PC-9 (cell line): ENCODE results near the gene BRIX1. TPM values are rescaled to one million over a fixed set of nuclear protein-coding genes. Genes with fewer than 3 reads are reported as not detected.

Experiments
- BruUV-seq: library from RNA; stranded (reverse); fragments of 400-500 nt; replicated peaks from 2 replicates; lab custom pipeline; 2021; lab: Mats Ljungman, UMichigan
- CTCF ChIA-PET: fragments of 300-600 bp; sonication (Branson Sonifier 250); formaldehyde crosslinking; loops from one replicate; lab custom pipeline; 2022; ENCODE audit warnings: antibody characterized with exemption; lab: Charles Lee
- POLR2A ChIA-PET: fragments of 300-600 bp; sonication (Branson Sonifier 250); formaldehyde crosslinking; loops from one replicate; lab custom pipeline; 2022; ENCODE audit warnings: antibody characterized with exemption; ENCODE audit not compliant: unreplicated experiment; lab: Charles Lee
- DNase-seq, 2 experiments: peaks; one replicate each; pipeline versions ENCODE4 v3.0.0 to v3.0.0-alpha.2; 2015 to 2022; ENCODE audit warnings: mixed read lengths in 1 of 2
- H2AFZ ChIP-seq: fragments of 200-600 bp; sonication (generic); 2 replicates; pipeline ENCODE4 v1.8.1; 2017; ENCODE audit warnings: antibody characterized with exemption
- H3F3A ChIP-seq: fragments of 200-600 bp; sonication (generic); 2 replicates; pipeline ENCODE4 v1.8.1; 2017; ENCODE audit warnings: antibody characterized with exemption, mild to moderate bottlenecking, low read depth; ENCODE audit not compliant: insufficient read depth
- H3K27ac ChIP-seq: fragments of 200-600 bp; sonication (generic); 2 replicates; pipeline ENCODE4 v1.6.1; 2016; ENCODE audit warnings: mixed run types
- H3K27me3 ChIP-seq: fragments of 200-600 bp; sonication (generic); 2 replicates; pipeline ENCODE4 v1.6.1; 2016; ENCODE audit warnings: low read depth, mixed run types; ENCODE audit not compliant: insufficient read depth
- H3K36me3 ChIP-seq: fragments of 200-600 bp; sonication (generic); 2 replicates; pipeline ENCODE4 v1.6.1; 2016; ENCODE audit warnings: low read depth, mixed run types
- H3K4me1 ChIP-seq: fragments of 200-600 bp; sonication (generic); replicated peaks from 2 replicates; pipeline ENCODE4 v1.6.1; 2016; ENCODE audit warnings: mixed run types; ENCODE audit not compliant: insufficient read depth
- H3K4me2 ChIP-seq: fragments of 200-600 bp; sonication (generic); 2 replicates; pipeline ENCODE4 v1.6.1; 2017; ENCODE audit warnings: mixed run types
- H3K4me3 ChIP-seq: fragments of 200-600 bp; sonication (generic); 2 replicates; pipeline ENCODE4 v1.6.1; 2016; ENCODE audit warnings: mixed run types
- H3K79me2 ChIP-seq: fragments of 200-600 bp; sonication (generic); 2 replicates; pipeline ENCODE4 v1.6.1; 2017; ENCODE audit warnings: low read depth, mixed run types
- H3K9me2 ChIP-seq: fragments of 200-600 bp; sonication (generic); 2 replicates; pipeline ENCODE4 v1.8.1; 2017; ENCODE audit warnings: mild to moderate bottlenecking; ENCODE audit not compliant: insufficient read depth
- H3K9me3 ChIP-seq: fragments of 200-600 bp; sonication (generic); 2 replicates; pipeline ENCODE4 v1.8.1; 2016; ENCODE audit warnings: low read depth; ENCODE audit not compliant: insufficient read depth
- H4K20me1 ChIP-seq: fragments of 200-600 bp; sonication (generic); 2 replicates; pipeline ENCODE4 v1.8.1; 2017; ENCODE audit not compliant: insufficient read depth
- CTCF ChIP-seq: fragments of 200-600 bp; sonication (generic); conservative IDR thresholded peaks from 2 replicates; pipeline ENCODE4 v1.6.1; 2017; ENCODE audit warnings: mixed run types, antibody characterized with exemption, mild to moderate bottlenecking, moderate library complexity
- EZH2 ChIP-seq: fragments of 200-600 bp; sonication (generic); IDR thresholded peaks from 2 replicates; pipeline ENCODE4 v1.8.0; 2017; ENCODE audit warnings: antibody characterized with exemption, low read depth
- intact Hi-C: fragments of 100-400 bp; cut with micrococcal nuclease; formaldehyde crosslinking; loops from one replicate; pipeline ENCODE4 v1.10.0; 2022; ENCODE audit not compliant: unreplicated experiment
- total RNA-seq: library from RNA; stranded (reverse); gene quantifications from 2 replicates; pipeline ENCODE4 v1.2.3, GENCODE V29; 2021

Gene BRIX1
- total RNA-seq, 1 experiment from 2014 or later, result 73.4 TPM

GRCh38 chr5:34886392-34887119 is 29.0 kb upstream of the BRIX1 start:
- Histone ChIP-seq H3K4me3 (no peak overlapping the region), H2AFZ (no peak overlapping the region), H3K27ac (no peak overlapping the region), H3K9me2 (no peaks in the 10 kb centered on the region; the same call in 1 of the 2 replicates), H3K9me3 (no peaks in the 10 kb centered on the region), H3K36me3 (no peaks in the 10 kb centered on the region), H3K4me1 (no peaks in the 10 kb centered on the region), H3F3A (no peaks in the 10 kb centered on the region), H3K4me2 (no peak overlapping the region), H4K20me1 (no peaks in the 10 kb centered on the region), H3K27me3 (no peaks in the 10 kb centered on the region), H3K79me2 (no peaks in the 10 kb centered on the region)
- TF ChIP-seq EZH2, result no peak
- TF ChIP-seq CTCF, result no peak
- POLR2A ChIA-PET, result interaction anchor here (0.6 to 0.7 kb wide), 2 partner anchors 42 to 169 kb away, joined by 16 to 27 read pairs; no protein-coding TSS in a partner anchor
- BruUV-seq, result no TSS peak
- CTCF ChIA-PET, result interaction anchor here (0.6 kb wide), 1 partner anchor 9 kb away, joined by 16 read pairs; no protein-coding TSS in a partner anchor
- DNase-seq, result no peak
- intact Hi-C loops, result no loop called here

- H3K79me2 ChIP-seq, result no peaks in the 10 kb centered on the region
- no peaks in the 10 kb centered on the region for H3K9me3 ChIP-seq
- intact Hi-C loops, result no loop called here
- H3F3A ChIP-seq, result no peaks in the 10 kb centered on the region
- ChIA-PET CTCF (interaction anchor here (0.6 kb wide), 1 partner anchor 28 kb away, joined by 3 read pairs; no protein-coding TSS in a partner anchor), POLR2A (no interaction called here)
- no peak overlapping the region for H3K27ac ChIP-seq
- BruUV-seq, result no TSS peak
- H3K4me1 ChIP-seq, result no peaks in the 10 kb centered on the region
- H3K36me3 ChIP-seq, result no peaks in the 10 kb centered on the region
- H3K4me2 ChIP-seq, result no peak overlapping the region
- H3K27me3 ChIP-seq, result no peaks in the 10 kb centered on the region
- no peaks in the 10 kb centered on the region for H4K20me1 ChIP-seq
- DNase-seq, result no peak
- H3K9me2 ChIP-seq, result no peaks in the 10 kb centered on the region
- TF ChIP-seq EZH2, result no peak
- no peak for TF ChIP-seq CTCF
- no peak overlapping the region for H3K4me3 ChIP-seq
- H2AFZ ChIP-seq, result no peak overlapping the region
Measured at GRCh38 chr5:34889394-34889793, 26.1 kb upstream of the BRIX1 start.

GRCh38 chr5:34891981-34892380 is 23.5 kb upstream of the BRIX1 start:
- no peak for TF ChIP-seq CTCF
- TF ChIP-seq EZH2, result no peak
- Histone ChIP-seq H3K9me2 (no peaks in the 10 kb centered on the region), H3K27me3 (no peaks in the 10 kb centered on the region), H3K9me3 (no peaks in the 10 kb centered on the region), H3K36me3 (no peaks in the 10 kb centered on the region), H3K27ac (no peak overlapping the region), H3K4me3 (no peak overlapping the region), H3K79me2 (no peaks in the 10 kb centered on the region), H3K4me2 (no peak overlapping the region), H3K4me1 (peaks cover 5% of the 10 kb centered on the region; the same call in 1 of the 2 replicates), H3F3A (no peaks in the 10 kb centered on the region), H2AFZ (no peak overlapping the region), H4K20me1 (no peaks in the 10 kb centered on the region)
- CTCF ChIA-PET, result no interaction called here
- intact Hi-C loops, result no loop called here
- POLR2A ChIA-PET, result no interaction called here
- DNase-seq, result no peak
- BruUV-seq, result no TSS peak
